ENCODE data around the gene C12orf42.

Gene C12orf42

DNA sequence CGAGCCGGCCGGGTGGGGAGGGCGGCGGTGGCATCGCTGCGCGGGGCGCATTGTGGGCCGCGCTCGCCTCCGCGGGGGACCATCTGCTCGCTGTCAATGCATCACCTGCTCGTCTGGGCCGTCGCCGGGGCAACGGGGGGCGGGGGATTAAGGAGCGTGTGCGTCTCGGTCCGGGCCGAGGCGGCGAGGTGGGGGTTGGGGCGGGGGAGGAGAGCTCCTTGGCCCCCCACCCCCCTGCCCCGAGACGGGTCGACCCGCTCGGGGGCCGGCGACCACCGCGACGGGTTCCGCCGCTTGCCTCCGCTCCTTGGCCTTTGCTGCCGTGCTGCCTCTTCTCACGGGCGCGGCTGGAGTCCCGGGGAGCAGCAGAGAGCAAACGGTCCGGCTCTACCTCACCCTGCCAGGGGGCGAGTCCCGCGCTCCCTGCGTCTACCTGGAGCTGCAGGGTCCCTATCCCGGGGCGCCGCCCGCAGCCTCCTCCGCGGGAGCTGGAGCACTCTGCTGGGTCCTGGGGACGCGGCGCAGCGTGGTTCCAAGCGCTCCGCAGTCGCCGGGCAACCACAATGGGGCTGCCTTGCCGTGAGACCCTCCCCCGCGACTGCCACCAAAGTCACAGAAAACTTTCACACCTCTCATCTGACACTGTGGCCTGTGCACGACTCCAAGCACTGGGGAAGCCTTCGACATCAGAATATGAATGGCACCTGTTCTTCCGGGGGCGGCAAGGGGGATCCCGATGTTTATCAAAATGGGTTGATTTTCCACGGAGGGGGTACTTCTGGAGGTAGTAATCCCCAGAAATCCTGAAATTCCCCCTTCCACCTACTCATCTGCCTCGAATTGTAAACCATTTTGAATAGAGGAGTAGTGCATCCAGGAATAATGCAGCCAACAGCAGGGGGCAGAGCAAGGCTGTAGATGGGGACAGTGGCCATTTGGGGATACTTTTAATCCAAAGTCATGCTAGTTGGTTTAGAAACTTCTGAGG lies at the start of gene C12orf42:
TSS of gene C12orf42 (minus strand) at position 500 of the 988 bp plus-strand sequence. CDS start 17,542 bp downstream, outside the sequence.
- DNase-seq (ENCODE audit: low read depth in 2 of 2), result peak in 1 of 2 donors; percentile 24

GRCh38 chr12:103542078-103542477 lies 46.3 kb upstream of the C12orf42 start:
- DNase-seq (ENCODE audit: low read depth in 2 of 2), result no peak

GRCh38 chr12:103540319-103540718 lies 44.6 kb upstream of the C12orf42 start:
- DNase-seq (ENCODE audit: low read depth in 2 of 2), result no peak

GRCh38 chr12:103538397-103538796 lies 42.6 kb upstream of the C12orf42 start:
- DNase-seq (ENCODE audit: low read depth in 2 of 2), result no peak

DNA sequence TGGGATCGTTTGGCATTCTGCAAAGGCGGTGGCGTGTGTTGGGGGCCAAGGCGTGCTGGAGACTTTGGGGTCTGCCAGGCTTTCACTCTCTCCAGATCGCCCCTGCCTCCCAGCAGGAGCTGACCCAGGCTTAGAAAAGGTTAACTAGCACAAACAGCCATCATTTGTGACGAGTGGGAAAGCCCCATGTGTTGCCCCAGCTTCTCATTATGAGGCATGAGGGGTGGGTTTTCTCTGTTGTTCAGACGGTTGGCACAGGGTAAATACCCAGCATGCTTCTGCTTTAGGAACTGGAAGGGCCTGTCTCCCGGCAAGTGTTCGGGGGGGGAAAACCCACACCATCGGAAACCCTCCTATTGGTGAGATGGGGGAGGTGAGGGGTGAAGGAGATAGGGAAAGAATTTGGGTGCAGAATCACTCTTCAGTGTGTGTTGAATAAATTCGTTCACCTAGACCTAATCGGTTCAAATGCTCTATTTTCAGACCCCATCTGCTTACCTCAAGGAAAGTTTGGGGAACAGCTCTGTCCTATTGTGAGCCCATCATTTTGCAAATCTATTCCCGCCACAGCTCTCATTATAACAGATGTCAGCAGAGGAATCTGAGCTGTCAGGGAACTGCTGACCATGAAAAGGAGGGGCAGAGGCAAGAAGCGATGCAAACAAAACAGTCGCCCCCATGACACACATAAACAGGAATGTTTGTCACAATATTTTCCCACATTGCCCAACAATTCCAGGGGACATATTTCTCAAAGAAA lies 34.7 kb upstream of the C12orf42 start:
- DNase-seq (ENCODE audit: low read depth in 2 of 2), result no peak

- no peak for DNase-seq (ENCODE audit: low read depth in 2 of 2)
Observed at GRCh38 chr12:103529306-103529705, 33.5 kb upstream of the C12orf42 start.

DNA sequence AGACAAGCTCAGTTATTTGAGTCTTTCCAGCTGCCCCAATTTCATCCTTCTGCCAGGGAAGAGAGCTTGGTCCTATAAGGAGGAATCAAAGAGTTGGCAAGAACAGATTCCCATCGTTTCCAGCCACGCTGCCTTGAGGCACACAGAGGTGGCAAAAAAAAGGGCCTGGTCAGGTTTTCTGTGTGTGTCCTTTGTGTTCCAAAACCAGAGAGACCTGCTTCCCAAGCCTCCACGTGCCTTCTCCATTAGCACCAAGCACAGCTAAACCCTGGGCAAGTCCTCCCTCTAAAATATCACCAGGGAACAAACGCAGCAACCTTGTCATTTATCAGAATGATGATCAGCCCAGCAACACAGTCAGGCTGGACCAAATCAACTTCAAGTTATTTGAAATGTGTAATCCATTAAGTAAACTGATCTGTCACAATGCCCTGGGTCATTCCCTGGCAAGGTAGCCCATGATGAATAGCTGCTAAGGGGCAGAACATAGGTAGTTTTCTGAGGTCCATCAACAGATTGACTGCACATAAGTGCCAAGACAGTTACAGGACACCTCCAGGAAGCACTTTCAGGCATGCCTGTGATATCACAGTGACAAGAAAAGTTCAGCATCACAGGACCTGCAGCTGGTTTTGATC lies 28.6 kb upstream of the C12orf42 start:
- DNase-seq (ENCODE audit: low read depth in 2 of 2), result no peak

DNA sequence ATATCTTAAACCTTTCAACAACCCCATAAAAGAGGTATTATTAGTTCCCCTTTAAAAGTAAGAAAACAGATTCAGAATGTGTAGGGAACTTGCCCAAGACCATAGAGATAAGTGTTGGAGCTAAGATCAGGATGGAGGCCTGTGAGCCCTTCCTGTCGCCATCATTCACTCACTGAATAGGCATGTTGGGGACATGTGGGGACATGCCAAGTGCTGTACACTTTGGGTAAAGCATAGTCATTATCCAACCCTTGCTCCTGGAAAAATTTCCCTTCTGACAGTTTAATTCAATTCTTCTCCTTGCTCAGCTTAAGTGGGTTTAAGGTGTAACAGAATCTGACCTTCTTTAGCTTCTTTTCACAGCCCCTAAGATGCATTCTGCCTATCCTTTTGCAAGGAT lies 28.0 kb upstream of the C12orf42 start:
- no peak for DNase-seq (ENCODE audit: low read depth in 2 of 2)

DNA sequence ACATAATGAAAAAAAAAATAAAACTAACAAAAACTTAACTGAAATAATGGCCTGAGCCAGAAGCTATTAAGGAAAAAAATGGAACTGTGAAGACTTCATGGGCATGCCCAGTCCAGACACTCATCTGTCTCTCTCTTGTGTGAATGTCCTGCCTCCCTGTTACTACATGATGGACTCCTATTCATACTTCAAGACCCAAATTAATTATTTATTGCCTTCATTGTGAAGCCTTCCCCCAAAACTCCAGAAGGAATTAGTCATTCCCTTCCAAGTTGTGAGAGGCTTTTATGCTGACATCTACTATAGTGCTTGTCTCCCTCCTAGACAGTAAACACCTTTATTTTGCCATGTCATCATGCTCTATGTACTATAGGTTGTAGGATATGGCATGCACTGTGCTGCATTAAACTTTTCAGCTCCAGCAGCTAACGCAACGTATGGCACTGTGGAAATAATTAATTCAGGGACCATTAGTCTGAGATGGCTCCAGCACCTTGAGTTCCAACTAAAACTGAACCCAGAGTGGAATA lies 25.0 kb upstream of the C12orf42 start:
- DNase-seq (ENCODE audit: low read depth in 2 of 2), result no peak

DNA sequence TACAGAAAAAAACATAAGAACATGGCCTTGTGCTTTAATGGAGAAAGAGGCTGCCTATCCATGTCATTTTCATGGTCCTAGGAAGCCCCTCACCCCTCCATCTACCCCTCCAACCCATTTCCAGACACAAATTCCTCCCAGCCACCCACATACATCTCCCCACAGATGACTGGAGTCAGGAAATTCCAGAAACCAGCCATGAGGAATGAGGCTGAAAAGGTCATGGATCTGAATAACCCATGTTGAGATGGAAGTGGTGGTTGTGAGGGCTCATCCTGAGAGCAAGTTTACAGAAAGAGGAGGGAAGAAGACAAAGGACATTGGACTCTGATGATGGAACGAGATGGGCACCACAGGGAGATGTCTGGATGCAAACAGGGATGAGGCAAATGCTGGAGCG lies 23.9 kb upstream of the C12orf42 start:
- no peak for DNase-seq (ENCODE audit: low read depth in 2 of 2)

- DNase-seq (ENCODE audit: low read depth in 2 of 2), result no peak
Observed at GRCh38 chr12:103518899-103519298, 23.1 kb upstream of the C12orf42 start.

- DNase-seq (ENCODE audit: low read depth in 2 of 2), result no peak
Observed at GRCh38 chr12:103517161-103517560, 21.4 kb upstream of the C12orf42 start.

GRCh38 chr12:103515341-103515740 lies 19.6 kb upstream of the C12orf42 start:
- no peak for DNase-seq (ENCODE audit: low read depth in 2 of 2)

DNA sequence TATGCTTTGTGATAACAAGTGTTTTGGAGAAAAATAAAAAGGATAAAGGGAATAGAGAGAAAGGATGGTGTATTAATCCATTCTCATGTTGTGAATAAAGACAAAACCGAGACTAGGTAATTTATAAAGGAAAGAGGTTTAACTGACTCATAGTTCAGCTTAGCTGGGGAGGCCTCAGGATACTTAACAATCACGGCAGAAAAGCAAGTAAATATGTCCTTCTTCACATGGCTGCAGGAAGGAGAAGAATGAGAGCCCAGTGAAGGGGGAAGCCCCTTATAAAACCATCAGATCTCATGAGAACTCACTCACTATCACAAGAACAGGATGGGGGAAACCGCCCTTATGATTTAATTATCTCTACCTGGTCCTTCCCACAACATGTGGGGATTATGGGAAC lies 18.1 kb upstream of the C12orf42 start:
- no peak for DNase-seq (ENCODE audit: low read depth in 2 of 2)

- peak in 1 of 2 donors; percentile 28 for DNase-seq (ENCODE audit: low read depth in 2 of 2)
Observed at GRCh38 chr12:103505371-103506236, 9.8 kb upstream of the C12orf42 start.

DNA sequence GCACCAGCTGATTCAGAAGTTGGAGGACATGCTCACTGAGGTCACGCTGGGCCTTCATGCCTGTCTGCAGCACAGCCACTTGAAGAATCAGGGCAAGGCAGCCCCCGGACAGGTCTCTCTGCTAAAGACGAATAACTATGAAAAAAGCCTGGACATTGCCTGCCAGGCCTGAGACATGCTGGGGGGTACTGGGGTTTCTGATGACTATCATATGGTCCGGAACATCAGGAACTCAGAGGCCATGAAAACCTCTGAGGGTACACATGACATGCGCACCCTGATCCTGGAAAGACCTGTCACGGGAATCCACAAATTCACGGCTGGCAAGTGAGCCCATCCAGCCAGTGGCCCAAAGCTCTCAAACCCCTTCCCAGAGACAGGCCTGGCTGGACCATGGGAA lies 8.8 kb upstream of the C12orf42 start:
- no peak for DNase-seq (ENCODE audit: low read depth in 2 of 2)

DNA sequence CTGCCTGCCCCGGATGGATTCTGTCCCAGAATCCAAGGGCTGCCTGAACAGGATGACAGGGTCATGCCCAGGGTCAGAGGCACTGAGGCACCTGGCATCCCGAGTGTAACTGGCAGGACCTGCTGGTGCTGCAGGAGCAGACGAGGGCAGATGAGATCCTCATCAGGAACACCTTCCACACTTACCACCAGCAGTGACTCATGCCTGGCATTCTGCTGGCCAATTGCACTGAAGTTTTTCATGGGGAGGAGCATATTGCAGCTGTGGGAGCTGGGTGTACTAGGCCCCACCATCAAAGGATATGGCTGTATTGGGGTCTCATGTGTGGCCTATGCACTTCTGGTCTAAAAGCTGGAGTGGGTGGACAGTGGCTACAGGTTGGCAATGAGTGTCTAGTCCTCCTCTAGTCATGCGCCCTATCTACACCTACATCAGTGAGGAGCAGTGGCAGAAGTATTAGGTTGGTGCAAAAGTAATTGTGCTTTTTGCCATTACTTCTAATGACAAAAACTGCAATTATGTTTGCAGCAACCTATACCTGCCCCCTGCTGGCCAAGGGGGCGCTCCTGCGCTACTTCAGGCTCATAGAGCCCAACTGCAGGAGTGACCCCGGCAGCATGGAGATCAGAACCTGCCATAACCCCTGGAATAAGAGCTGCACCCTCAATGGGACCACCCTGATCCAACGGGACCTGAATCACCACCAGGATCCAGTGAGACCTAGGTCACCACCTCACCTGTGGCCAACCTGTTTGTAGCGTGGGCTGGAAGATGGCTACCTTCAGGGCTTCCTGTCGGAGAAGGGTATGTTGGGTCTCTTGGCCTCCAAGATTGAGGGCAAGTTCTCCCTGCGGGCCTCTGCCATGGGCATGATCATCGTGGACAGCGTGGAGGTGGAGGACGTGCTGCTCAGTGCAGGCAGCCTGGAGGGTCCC lies 8.0 kb upstream of the C12orf42 start:
- peak in 1 of 2 donors; percentile 30 for DNase-seq (ENCODE audit: low read depth in 2 of 2)

DNA sequence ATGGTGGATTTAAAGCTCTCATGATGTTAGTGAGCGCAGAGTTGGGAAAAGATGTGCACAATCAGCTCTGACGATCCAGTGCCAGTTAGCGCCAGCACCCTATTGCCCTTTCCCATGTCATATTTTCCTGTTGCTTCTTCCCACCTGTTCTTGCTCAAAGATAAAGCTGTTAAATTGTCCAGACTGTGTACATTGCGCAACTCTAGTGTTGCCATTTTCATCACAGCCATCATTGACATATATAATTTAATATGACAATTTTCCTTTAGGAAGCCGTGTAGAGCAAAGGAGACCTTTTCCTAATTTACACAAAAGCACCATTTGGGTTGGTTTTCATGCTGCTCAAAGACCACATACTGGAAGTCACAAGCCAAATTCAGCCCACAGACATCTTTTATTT lies 5.7 kb upstream of the C12orf42 start:
- no peak for DNase-seq (ENCODE audit: low read depth in 2 of 2)

DNA sequence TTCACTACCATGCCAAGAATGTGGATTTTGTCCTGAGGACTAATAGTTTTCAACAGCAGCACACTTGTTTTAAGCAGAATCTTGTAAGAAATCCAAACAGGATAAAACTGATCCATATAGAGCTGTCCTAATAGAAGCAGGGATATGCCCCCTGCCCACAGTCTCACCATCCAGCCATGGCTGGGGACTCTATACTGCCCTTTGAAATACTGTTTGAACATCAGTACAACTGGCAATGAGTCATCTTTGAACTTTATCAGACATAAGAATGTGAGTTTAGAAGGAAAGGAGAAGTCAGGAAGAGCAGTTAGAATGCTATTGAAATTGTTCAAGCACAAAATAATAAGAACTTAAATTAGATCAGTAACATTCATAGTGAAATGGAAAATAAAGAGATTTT lies 3.8 kb upstream of the C12orf42 start:
- no peak for DNase-seq (ENCODE audit: low read depth in 2 of 2)

GRCh38 chr12:103498990-103499389 lies 3.2 kb upstream of the C12orf42 start:
- no peak for DNase-seq (ENCODE audit: low read depth in 2 of 2)

Measured in stimulated activated CD8-positive, alpha-beta memory T cell treated with anti-CD3 and anti-CD28 coated beads, Interleukin-2, amount 100 ng/mL, for 48 hours (primary cell).